T-helper 1 cell (primary cell): ENCODE data around the gene CCDC38.
"Not testable (repeated sequence)": the region's sequence is repeated elsewhere in the genome, so short reads cannot be mapped to it uniquely, and the experiment has no call there.

Experiments
- DNase-seq, 5 donors: peaks; one replicate each; pipeline ENCODE4 v3.0.0-alpha.2; 2012 to 2020
- total RNA-seq, 4 donors: gene quantifications; one replicate each; lab custom pipeline; 2026; lab: John Stamatoyannopoulos, UW

The CCDC38 gene
- total RNA-seq: 0 to 0.30 (median 0.21) reads per million in 4 donors

- DNase-seq: peak; percentile 61 to 88 (median 70)
These were observed at the start of gene CCDC38 for GRCh38 chr12:95942524-95943329. TSS of gene CCDC38 (minus strand) at chr12:95942614. CDS start at chr12:95936509, 6,105 bp downstream.

GRCh38 chr12:95990136-95990535, 47.7 kb upstream of the CCDC38 start:
- DNase-seq: no peak

- DNase-seq: no peak
These were observed 47.2 kb upstream of the CCDC38 start for GRCh38 chr12:95989504-95990123.

GRCh38 chr12:95988506-95989275, 46.3 kb upstream of the CCDC38 start:
- no peak for DNase-seq

- DNase-seq: no peak
These were observed 44.5 kb upstream of the CCDC38 start for GRCh38 chr12:95986635-95987570.

GRCh38 chr12:95984682-95985081, 42.3 kb upstream of the CCDC38 start:
- DNase-seq: no peak

GRCh38 chr12:95982602-95983001, 40.2 kb upstream of the CCDC38 start:
- DNase-seq: no peak

- DNase-seq: no peak
These were observed 38.0 kb upstream of the CCDC38 start for GRCh38 chr12:95980437-95980836.

GRCh38 chr12:95978774-95979173, 36.4 kb upstream of the CCDC38 start:
- DNase-seq: no peak

- no peak for DNase-seq
These were observed 35.9 kb upstream of the CCDC38 start for GRCh38 chr12:95978351-95978750.

GRCh38 chr12:95977764-95978305, 35.4 kb upstream of the CCDC38 start:
- no peak for DNase-seq

- DNase-seq: no peak
These were observed 34.0 kb upstream of the CCDC38 start for GRCh38 chr12:95976416-95976832.

- DNase-seq: no peak
These were observed 33.1 kb upstream of the CCDC38 start for GRCh38 chr12:95975491-95975890.

GRCh38 chr12:95974358-95974757, 31.9 kb upstream of the CCDC38 start:
- DNase-seq: no peak

GRCh38 chr12:95972832-95973456, 30.5 kb upstream of the CCDC38 start:
- DNase-seq: no peak

GRCh38 chr12:95970905-95971304, 28.5 kb upstream of the CCDC38 start:
- no peak for DNase-seq

GRCh38 chr12:95969116-95969515, 26.7 kb upstream of the CCDC38 start:
- DNase-seq: not testable (repeated sequence)

- DNase-seq: no peak
These were observed 24.9 kb upstream of the CCDC38 start for GRCh38 chr12:95967301-95967700.

- DNase-seq: no peak
These were observed 24.0 kb upstream of the CCDC38 start for GRCh38 chr12:95966287-95966870.

- DNase-seq: no peak
These were observed 20.7 kb upstream of the CCDC38 start for GRCh38 chr12:95963096-95963495.

GRCh38 chr12:95962222-95962621, 19.8 kb upstream of the CCDC38 start:
- DNase-seq: no peak
